Uterus (tissue), 4 donors: ENCODE results near the gene COL23A1. TPM values are rescaled to one million over a fixed set of nuclear protein-coding genes. Genes with fewer than 3 reads are reported as not detected.

Experiments used
- DNase-seq, 2 donors: peaks; one replicate each; pipeline ENCODE4 v3.0.0-alpha.2; 2019 to 2020
- H3K27ac ChIP-seq, 2 donors: fragments of 200-600 bp; sonication (generic); 1 replicate in 1 of 2; 2 replicates in 1 of 2; pipeline ENCODE4 v1.5.1; 2016 to 2018
- H3K27me3 ChIP-seq, 2 donors: fragments of 200-600 bp; sonication (generic); one replicate each; pipeline ENCODE4 v1.5.1; 2018 to 2019; ENCODE audit warnings: control low read depth in 1 of 2
- H3K36me3 ChIP-seq, 2 donors: fragments of 200-600 bp; sonication (generic); one replicate each; pipeline ENCODE4 v1.5.1; 2019; ENCODE audit warnings: control low read depth in 1 of 2
- H3K4me1 ChIP-seq, 2 donors: fragments of 200-600 bp; sonication (generic); one replicate each; pipeline ENCODE4 v1.5.1; 2018 to 2019; ENCODE audit warnings: control low read depth in 1 of 2
- H3K4me3 ChIP-seq, 2 donors: fragments of 200-600 bp; sonication (generic); 1 replicate in 1 of 2; 2 replicates in 1 of 2; pipeline ENCODE4 v1.5.1; 2018 to 2019; ENCODE audit warnings: mild to moderate bottlenecking in 1 of 2
- H3K9me3 ChIP-seq, 2 donors: fragments of 200-600 bp; sonication (generic); one replicate each; pipeline ENCODE4 v1.5.1; 2019; ENCODE audit warnings: control low read depth in 1 of 2
- CTCF ChIP-seq, 4 experiments: fragments of 200-600 bp in 2 of 4; fragments of 450-650 bp in 2 of 4; sonication (generic) in 2 of 4; IDR thresholded peaks; one replicate each; pipeline ENCODE4 v1.5.1; 2016 to 2019; ENCODE audit warnings: antibody characterized with exemption in 4 of 4, mild to moderate bottlenecking in 2 of 4, moderate library complexity in 1 of 4
- POLR2A ChIP-seq, 2 donors: fragments of 450-650 bp; IDR thresholded peaks; one replicate each; pipeline ENCODE4 v1.6.1; 2016; ENCODE audit warnings: antibody characterized with exemption in 2 of 2, mild to moderate bottlenecking in 1 of 2, moderate library complexity in 1 of 2
- intact Hi-C: fragments of 100-400 bp; cut with DNase I; formaldehyde crosslinking; loops from one replicate; pipeline ENCODE4 v1.15.1; 2023; ENCODE audit warnings: low total_unique reads
- total RNA-seq, 4 donors: library from RNA; depleted of rRNA in 3 of 4; stranded (reverse); fragments of >200 nt in 3 of 4; gene quantifications; one replicate each; pipeline versions ENCODE4 v1.1.0 to v1.2.4, GENCODE V29; 2014 to 2023
- donor health status: DM: yes; HTN: yes; CAD: no.

The COL23A1 gene
- total RNA-seq, 4 donors from 2014 or later = 0.85 to 7.6 (median 2.0) TPM; not detected in 1

GRCh38 chr5:178267245-178267644 is 322.9 kb downstream of the COL23A1 start:
- Histone ChIP-seq H3K27me3 (no peaks in the 10 kb centered on the region), H3K27ac (no peak overlapping the region), H3K36me3 (no peaks in the 10 kb centered on the region), H3K4me1 (no peaks in the 10 kb centered on the region), H3K9me3 (no peaks in the 10 kb centered on the region), H3K4me3 (no peak overlapping the region)
- no peak for TF ChIP-seq CTCF (IDR thresholded peaks at IDR 0.05)
- TF ChIP-seq POLR2A (IDR thresholded peaks at IDR 0.05) = no peak
- no peak for DNase-seq
- intact Hi-C loops = no loop called here

- TF ChIP-seq CTCF (IDR thresholded peaks at IDR 0.05) = no peak
- TF ChIP-seq POLR2A (IDR thresholded peaks at IDR 0.05) = no peak
- Histone ChIP-seq H3K27me3 (no peaks in the 10 kb centered on the region), H3K4me1 (no peaks in the 10 kb centered on the region)
Measured at GRCh38 chr5:178266581-178266980, 323.6 kb downstream of the COL23A1 start.

GRCh38 chr5:178265746-178266145 is 324.4 kb downstream of the COL23A1 start:
- Histone ChIP-seq H3K27ac (no peak overlapping the region), H3K4me1 (no peaks in the 10 kb centered on the region), H3K9me3 (no peaks in the 10 kb centered on the region), H3K4me3 (no peak overlapping the region), H3K27me3 (no peaks in the 10 kb centered on the region), H3K36me3 (no peaks in the 10 kb centered on the region)
- TF ChIP-seq CTCF (IDR thresholded peaks at IDR 0.05) = no peak
- TF ChIP-seq POLR2A (IDR thresholded peaks at IDR 0.05) = no peak
- no peak for DNase-seq
- intact Hi-C loops = no loop called here

More at GRCh38 chr5:178266581-178266980, 323.6 kb downstream of the COL23A1 start:
- H3K9me3 ChIP-seq = no peaks in the 10 kb centered on the region
- H3K36me3 ChIP-seq = no peaks in the 10 kb centered on the region
- DNase-seq = no peak
- H3K4me3 ChIP-seq = no peak overlapping the region
- intact Hi-C loops = no loop called here
- no peak overlapping the region for H3K27ac ChIP-seq

GRCh38 chr5:178264044-178264443 is 326.1 kb downstream of the COL23A1 start:
- Histone ChIP-seq H3K4me1 (no peaks in the 10 kb centered on the region), H3K9me3 (no peaks in the 10 kb centered on the region), H3K27me3 (no peaks in the 10 kb centered on the region), H3K4me3 (no peak overlapping the region), H3K27ac (no peak overlapping the region), H3K36me3 (no peaks in the 10 kb centered on the region)
- TF ChIP-seq POLR2A (IDR thresholded peaks at IDR 0.05) = no peak
- TF ChIP-seq CTCF (IDR thresholded peaks at IDR 0.05) = no peak
- no peak for DNase-seq
- intact Hi-C loops = no loop called here

GRCh38 chr5:178261666-178262600 is 328.3 kb downstream of the COL23A1 start:
- intact Hi-C loops = no loop called here
- TF ChIP-seq CTCF (IDR thresholded peaks at IDR 0.05) (no peak), POLR2A (IDR thresholded peaks at IDR 0.05) (no peak)

More at GRCh38 chr5:178261666-178262600, 328.3 kb downstream of the COL23A1 start:
- Histone ChIP-seq H3K4me3 (no peak overlapping the region), H3K36me3 (no peaks in the 10 kb centered on the region), H3K27ac (no peak overlapping the region), H3K4me1 (no peaks in the 10 kb centered on the region), H3K9me3 (no peaks in the 10 kb centered on the region), H3K27me3 (no peaks in the 10 kb centered on the region)
- no peak for DNase-seq
